HepG2 (cell line): ENCODE measurements around the gene CREBBP.

Source experiments
- BRCA1 ChIP-seq: sonication (generic); formaldehyde crosslinking; IDR thresholded peaks from 2 replicates; pipeline ENCODE4 v1.4.0; 2020; ENCODE audit warnings: missing genetic modification reagents
- E2F5 ChIP-seq: sonication (generic); formaldehyde crosslinking; conservative IDR thresholded peaks from 2 replicates; pipeline ENCODE4 v1.4.0; 2020; ENCODE audit warnings: missing genetic modification reagents
- HDAC2 ChIP-seq: sonication (generic); formaldehyde crosslinking; IDR thresholded peaks from 2 replicates; pipeline ENCODE4 v1.4.0; 2020; ENCODE audit warnings: missing genetic modification reagents
- JUN ChIP-seq: sonication (generic); formaldehyde crosslinking; IDR thresholded peaks from 2 replicates; pipeline ENCODE4 v1.4.0; 2020; ENCODE audit warnings: mild to moderate bottlenecking, missing genetic modification reagents
- POLR2A ChIP-seq, 2 experiments: IDR thresholded peaks; 2 replicates each; pipeline ENCODE4 v1.6.1; 2011; ENCODE audit warnings: low read depth in 2 of 2, low read length in 2 of 2, mild to moderate bottlenecking in 1 of 2, moderate library complexity in 1 of 2; ENCODE audit not compliant: insufficient read depth in 1 of 2
- SP4 ChIP-seq: sonication (generic); formaldehyde crosslinking; IDR thresholded peaks from 2 replicates; pipeline ENCODE4 v1.8.1; 2023; ENCODE audit warnings: mild to moderate bottlenecking, missing genetic modification reagents
- YY1 ChIP-seq: IDR thresholded peaks from 2 replicates; pipeline ENCODE4 v1.6.1; 2011; ENCODE audit warnings: low read length, low read depth, moderate library complexity, mild to moderate bottlenecking; ENCODE audit not compliant: insufficient read depth, insufficient replicate concordance

- no peak for TF ChIP-seq BRCA1
- no peak for TF ChIP-seq E2F5 (CRISPR knock-in tag)
- TF ChIP-seq SP4 (CRISPR knock-in tag): no peak
- no peak for TF ChIP-seq POLR2A (IDR thresholded peaks at IDR 0.05; ENCODE audit: insufficient read depth in 1 of 2, low read depth in 2 of 2, low read length in 2 of 2)
- TF ChIP-seq HDAC2 (CRISPR knock-in tag): no peak
- TF ChIP-seq YY1: no peak
- no peak for TF ChIP-seq JUN (CRISPR knock-in tag)
These were observed 151.1 kb downstream of the CREBBP start for GRCh38 chr16:3729161-3730112.
